PFSK-1 (cell line): ENCODE results near the gene MOCOS.

Experiments
- POLR2AphosphoS5 ChIP-seq: IDR thresholded peaks from 2 replicates; pipeline ENCODE4 v1.6.1; 2012; ENCODE audit warnings: low read depth, mild to moderate bottlenecking, control low read depth, low read length, moderate library complexity
- SIN3A ChIP-seq: IDR thresholded peaks from 2 replicates; pipeline ENCODE4 v1.6.1; 2012; ENCODE audit warnings: mild to moderate bottlenecking, low read length, moderate library complexity, borderline replicate concordance; ENCODE audit not compliant: insufficient read depth
- TAF1 ChIP-seq: IDR thresholded peaks from 2 replicates; pipeline ENCODE4 v1.6.1; 2012; ENCODE audit warnings: low read length, control low read depth, borderline replicate concordance; ENCODE audit not compliant: insufficient read depth
- TF ChIP-seq, protein P1 (sequence below), 2 experiments: IDR thresholded peaks; 2 replicates each; pipeline versions ENCODE4 v1.6.1 to v1.8.0; 2011 to 2012; ENCODE audit warnings: low read depth in 2 of 2, low read length in 2 of 2, control low read depth in 1 of 2, inconsistent platforms in 1 of 2, mild to moderate bottlenecking in 1 of 2, moderate library complexity in 1 of 2; ENCODE audit not compliant: insufficient read depth in 1 of 2

DNA sequence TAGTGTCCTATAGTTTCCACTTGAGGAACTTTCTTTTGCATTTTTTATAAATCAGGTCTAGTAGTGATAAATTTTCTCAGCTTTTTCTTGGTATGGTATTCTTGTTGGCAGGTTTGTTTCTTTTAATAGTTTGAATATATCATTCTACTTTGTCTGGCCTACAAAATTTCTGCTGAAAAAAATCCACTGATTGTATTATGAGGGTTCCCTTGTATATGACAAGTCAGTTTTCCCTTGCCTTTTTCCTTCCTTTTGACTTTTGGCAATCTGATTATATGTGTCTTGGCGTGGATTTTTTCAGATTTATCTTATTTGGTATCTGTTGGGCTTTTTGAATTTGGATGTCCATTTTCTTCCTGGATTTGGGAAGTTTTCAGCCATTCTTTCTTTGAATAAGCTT lies 41.9 kb downstream of the MOCOS start:
- TF ChIP-seq, protein P1, sequence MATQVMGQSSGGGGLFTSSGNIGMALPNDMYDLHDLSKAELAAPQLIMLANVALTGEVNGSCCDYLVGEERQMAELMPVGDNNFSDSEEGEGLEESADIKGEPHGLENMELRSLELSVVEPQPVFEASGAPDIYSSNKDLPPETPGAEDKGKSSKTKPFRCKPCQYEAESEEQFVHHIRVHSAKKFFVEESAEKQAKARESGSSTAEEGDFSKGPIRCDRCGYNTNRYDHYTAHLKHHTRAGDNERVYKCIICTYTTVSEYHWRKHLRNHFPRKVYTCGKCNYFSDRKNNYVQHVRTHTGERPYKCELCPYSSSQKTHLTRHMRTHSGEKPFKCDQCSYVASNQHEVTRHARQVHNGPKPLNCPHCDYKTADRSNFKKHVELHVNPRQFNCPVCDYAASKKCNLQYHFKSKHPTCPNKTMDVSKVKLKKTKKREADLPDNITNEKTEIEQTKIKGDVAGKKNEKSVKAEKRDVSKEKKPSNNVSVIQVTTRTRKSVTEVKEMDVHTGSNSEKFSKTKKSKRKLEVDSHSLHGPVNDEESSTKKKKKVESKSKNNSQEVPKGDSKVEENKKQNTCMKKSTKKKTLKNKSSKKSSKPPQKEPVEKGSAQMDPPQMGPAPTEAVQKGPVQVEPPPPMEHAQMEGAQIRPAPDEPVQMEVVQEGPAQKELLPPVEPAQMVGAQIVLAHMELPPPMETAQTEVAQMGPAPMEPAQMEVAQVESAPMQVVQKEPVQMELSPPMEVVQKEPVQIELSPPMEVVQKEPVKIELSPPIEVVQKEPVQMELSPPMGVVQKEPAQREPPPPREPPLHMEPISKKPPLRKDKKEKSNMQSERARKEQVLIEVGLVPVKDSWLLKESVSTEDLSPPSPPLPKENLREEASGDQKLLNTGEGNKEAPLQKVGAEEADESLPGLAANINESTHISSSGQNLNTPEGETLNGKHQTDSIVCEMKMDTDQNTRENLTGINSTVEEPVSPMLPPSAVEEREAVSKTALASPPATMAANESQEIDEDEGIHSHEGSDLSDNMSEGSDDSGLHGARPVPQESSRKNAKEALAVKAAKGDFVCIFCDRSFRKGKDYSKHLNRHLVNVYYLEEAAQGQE (IDR thresholded peaks at IDR 0.05; ENCODE audit: insufficient read depth in 1 of 2, low read depth in 2 of 2, low read length in 2 of 2): no peak
- no peak for TF ChIP-seq SIN3A
- TF ChIP-seq POLR2AphosphoS5: no peak
- TF ChIP-seq TAF1: no peak
